ENCODE data around the gene PRKAA2.

Gene PRKAA2

GRCh38 chr1:56655991-56656613 lies 11.0 kb downstream of the PRKAA2 start:
- no peak for DNase-seq

DNA sequence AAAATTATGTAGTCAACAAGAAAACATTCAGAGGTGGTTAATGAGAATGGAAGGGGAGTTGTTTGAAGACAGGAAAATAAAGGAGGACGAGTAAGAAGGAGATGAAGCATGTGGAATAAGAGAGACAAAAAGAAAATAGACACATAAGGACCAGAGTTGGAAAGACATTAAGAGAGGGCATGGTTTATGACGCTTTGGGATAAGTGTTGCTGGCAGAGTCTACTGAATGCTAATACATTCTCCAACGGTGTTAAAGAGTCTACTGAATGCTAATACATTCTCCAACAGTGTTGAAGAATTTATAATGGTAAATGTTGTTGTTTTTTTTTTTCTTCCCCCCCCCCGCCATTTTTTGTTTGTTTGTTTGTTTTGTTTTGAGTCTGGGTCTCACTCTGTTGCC lies 13.1 kb downstream of the PRKAA2 start:
- no peak for DNase-seq

- no peak for DNase-seq
Measured at GRCh38 chr1:56660293-56660692, 15.2 kb downstream of the PRKAA2 start.

DNA sequence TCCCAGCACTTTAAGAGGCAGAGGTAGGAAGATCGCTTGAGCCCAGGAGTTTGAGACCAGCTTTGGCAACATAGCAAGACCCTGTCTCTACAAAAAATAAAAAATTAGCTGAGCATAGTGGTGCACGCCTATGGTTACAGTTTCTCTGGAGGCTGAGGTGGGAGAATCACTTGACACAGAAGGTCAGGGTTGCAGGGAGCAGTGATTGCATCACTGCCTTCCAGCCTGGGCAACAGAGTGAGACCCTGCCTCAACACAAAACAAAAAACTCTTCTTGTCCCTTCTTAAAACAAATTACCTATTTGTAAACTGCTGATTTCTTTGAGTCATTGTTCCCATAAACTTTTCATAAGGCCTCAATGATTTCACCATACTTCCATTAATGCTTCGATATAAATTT lies 18.7 kb downstream of the PRKAA2 start:
- no peak for DNase-seq

DNA sequence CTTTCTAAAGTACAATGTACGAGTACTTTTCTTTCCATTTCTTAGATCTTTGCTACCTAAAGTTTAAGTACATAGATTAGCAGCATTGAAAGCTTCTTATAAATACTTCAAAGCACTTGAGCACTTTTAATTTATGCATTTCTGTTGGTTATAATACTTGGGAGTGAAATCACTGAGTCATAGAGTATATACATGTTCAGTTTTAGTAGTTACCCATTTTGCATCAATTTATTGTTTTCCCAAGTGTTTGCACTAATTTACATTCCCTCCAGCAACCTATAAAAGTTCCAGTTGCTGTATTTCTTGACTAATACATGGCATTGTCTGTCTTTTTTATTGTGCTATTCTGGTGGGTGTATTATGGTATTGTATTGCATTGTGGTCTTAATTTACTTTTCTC lies 20.3 kb downstream of the PRKAA2 start:
- DNase-seq = no peak

DNA sequence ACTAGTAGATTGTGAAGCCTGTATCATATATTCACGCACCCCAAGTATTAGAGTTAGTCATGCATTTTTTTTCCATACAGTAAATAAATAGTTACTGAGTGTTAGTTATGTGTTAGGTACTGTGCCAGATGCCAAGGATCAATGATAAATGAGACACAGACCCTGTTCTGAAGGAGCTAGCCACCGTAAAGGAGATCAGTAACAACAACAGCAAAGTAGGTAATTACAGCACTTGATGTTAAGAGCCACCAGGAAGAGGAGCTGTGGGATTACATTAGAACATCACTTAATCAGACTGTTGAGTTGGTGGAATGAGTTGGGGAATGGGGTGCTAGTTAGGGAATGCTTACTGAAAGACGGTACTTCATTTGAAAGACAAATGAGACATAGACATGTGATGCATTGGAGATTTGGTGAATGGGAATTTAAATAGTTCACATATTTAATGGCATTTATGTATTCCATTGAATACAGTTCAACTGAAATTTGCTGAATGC lies 21.0 kb downstream of the PRKAA2 start:
- no peak for DNase-seq

GRCh38 chr1:56670350-56670749 lies 25.2 kb downstream of the PRKAA2 start:
- no peak for DNase-seq

GRCh38 chr1:56671085-56671484 lies 26.0 kb downstream of the PRKAA2 start:
- no peak for DNase-seq

DNA sequence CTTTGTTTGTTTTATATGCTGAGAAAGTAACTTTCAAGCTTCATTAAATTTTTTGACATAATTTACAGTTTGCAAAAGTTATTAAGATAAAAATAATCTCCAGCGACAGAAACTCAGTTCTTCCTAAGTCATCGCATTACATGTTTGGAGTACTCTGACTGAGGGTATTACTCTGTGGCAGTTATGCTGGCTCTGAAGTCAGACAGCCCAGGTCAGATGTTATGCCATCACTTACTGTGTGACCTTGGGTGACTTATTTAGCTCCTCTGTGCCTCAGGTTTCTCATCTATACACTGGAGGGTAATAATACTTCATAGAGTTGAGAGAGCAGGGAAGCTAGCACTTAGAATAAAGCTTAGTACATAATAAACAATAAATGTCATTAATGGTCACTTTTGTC lies 26.4 kb downstream of the PRKAA2 start:
- DNase-seq = no peak

DNA sequence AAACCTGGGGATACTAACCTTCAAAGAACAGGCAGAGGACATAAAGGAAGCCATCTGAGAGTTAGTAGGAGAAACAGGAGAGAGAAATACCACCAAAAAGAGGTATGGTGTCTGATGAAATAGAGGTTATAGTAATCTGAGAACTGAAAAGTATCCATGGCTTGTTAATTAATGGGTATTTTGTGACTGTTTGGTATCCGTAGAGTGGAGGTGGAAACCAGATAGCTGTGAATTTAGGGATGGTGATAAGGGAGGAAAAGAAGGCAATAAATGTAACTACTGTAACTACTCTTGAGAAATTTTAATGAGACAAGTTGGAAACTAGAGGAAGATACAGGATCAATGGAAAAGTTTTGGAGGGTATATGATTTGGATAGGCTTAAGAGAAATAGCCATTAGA lies 27.5 kb downstream of the PRKAA2 start:
- DNase-seq = no peak

- DNase-seq = no peak
Measured at GRCh38 chr1:56675763-56676162, 30.6 kb downstream of the PRKAA2 start.

GRCh38 chr1:56676571-56677035 lies 31.5 kb downstream of the PRKAA2 start:
- DNase-seq = no peak

GRCh38 chr1:56683569-56683968 lies 38.5 kb downstream of the PRKAA2 start:
- DNase-seq = no peak

DNA sequence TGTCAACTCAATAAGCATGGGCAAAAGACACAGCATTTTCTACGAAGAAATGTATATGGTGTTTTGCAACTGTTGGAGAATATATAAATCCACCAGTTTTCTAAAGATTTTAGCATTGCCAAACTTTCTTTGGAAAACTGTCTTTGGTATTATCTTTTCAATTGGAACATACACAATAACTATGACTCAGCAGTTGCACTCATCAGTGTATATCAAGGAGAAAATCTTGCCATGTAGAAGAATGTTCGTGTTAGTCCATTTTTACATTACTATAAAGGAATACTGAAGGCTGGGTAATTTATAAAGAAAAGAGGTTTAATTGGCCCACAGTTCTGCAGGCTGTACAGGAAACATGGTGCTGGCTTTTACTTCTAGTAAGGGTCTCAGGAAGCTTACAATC lies 41.1 kb downstream of the PRKAA2 start:
- no peak for DNase-seq

GRCh38 chr1:56688522-56689026 lies 43.5 kb downstream of the PRKAA2 start:
- no peak for DNase-seq

GRCh38 chr1:56696663-56697062 lies 51.5 kb downstream of the PRKAA2 start:
- DNase-seq = no peak

DNA sequence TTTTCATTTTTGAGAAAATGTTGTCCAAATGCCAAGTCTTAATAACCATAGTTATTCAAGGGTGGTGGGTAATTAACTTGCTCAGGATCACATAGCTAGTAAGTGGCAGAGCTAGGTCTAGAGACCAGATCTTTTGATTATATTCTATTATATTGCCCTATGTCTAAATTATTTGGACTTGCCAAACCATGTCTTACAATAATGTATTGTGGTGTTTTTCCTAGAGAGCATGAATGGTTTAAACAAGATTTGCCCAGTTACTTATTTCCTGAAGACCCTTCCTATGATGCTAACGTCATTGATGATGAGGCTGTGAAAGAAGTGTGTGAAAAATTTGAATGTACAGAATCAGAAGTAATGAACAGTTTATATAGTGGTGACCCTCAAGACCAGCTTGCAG lies 58.6 kb downstream of the PRKAA2 start:
- DNase-seq = no peak

GRCh38 chr1:56707379-56707778 lies 62.3 kb downstream of the PRKAA2 start:
- no peak for DNase-seq

DNA sequence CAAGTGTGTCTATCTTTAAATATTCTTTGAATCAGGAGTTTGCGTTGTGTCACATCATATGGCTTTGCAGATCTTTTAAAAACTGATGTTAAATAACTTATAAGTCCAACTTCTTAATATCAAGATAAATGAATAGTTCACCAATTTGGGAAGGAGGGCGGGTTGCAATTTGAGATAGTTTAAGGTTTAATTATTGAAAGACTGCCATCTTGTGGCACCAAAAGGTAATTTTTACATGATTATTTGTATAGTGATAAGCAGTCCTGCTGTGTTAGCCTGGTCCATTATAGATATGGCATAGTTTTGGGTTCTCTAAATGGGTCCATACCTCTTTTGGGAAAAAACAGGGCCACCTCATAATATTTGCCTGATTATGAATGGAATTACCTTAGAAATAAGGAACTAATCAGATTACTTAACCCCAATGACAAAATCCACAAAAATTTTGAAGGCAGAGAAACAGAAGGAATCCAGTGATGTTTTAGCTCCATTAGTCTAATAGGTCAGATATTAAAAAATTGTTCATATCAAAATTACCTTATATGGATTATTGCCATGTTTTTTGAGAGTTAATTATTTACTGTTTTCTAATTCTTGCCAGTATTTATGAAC lies 64.3 kb downstream of the PRKAA2 start:
- DNase-seq = no peak

DNA sequence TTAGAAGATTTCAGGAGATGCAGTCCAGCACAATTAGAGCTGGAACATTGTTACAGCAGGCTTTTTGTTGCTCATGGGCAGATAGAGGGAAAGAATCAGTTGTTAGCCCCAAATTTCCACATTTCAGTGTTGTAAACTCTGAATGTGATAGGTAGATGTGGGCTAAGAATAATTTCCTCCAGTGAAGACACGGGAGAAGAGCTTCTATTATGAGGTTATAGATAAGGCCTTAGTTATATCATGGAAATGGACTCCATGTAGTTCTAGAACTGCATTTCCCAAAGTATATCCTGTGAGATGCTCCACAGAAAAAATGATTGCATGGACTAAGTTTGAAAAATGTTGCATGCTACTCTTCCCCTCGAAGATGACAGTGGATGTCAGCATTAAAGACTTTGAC lies 64.9 kb downstream of the PRKAA2 start:
- DNase-seq = no peak

GRCh38 chr1:56710646-56711045 lies 65.5 kb downstream of the PRKAA2 start:
- no peak for DNase-seq

DNA sequence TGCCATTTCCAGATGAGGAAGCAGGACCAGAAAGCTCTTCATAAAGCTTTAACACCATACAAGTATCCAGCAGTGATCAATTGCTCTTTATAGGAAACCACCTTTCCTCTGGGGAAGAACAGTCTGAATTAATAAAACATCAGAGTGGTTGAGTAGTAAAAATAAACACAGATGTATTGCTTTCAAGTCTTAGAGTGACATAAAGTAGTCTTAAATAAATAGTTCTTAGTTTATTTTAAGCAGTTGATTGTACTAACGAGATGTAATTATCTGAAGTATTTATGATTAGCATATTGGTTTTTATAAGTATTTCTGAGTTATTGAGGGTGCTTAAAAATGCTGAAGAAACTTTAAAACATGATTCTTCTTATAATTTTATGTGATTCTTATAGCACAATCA lies 67.0 kb downstream of the PRKAA2 start:
- DNase-seq = no peak

- no peak for DNase-seq
Measured at GRCh38 chr1:56713112-56713511, 68.0 kb downstream of the PRKAA2 start.

GRCh38 chr1:56715156-56715555 lies 70.0 kb downstream of the PRKAA2 start:
- no peak for DNase-seq

GRCh38 chr1:56719171-56719570 lies 74.1 kb downstream of the PRKAA2 start:
- no peak for DNase-seq

All from activated CD4-positive, alpha-beta T cell treated with anti-CD3 and anti-CD28 coated beads for 48 hours (primary cell).